Brain microvascular endothelial cell (primary cell): ENCODE data around the gene SLC52A3.

Experiments
- DNase-seq: peaks from one replicate; pipeline ENCODE4 v3.0.0-alpha.2; 2020
- H3K27ac ChIP-seq: fragments of 250-450 bp; sonication (Bioruptor Pico); 2 replicates; pipeline ENCODE4 v1.5.1; 2020; ENCODE audit warnings: mild to moderate bottlenecking, moderate library complexity
- H3K27me3 ChIP-seq: fragments of 250-450 bp; sonication (Bioruptor Pico); replicated peaks from 2 replicates; pipeline ENCODE4 v1.5.1; 2020; ENCODE audit warnings: mild to moderate bottlenecking
- H3K36me3 ChIP-seq: fragments of 250-450 bp; sonication (Bioruptor Pico); replicated peaks from 2 replicates; pipeline ENCODE4 v1.5.1; 2020; ENCODE audit warnings: mild to moderate bottlenecking
- H3K4me3 ChIP-seq: 2 replicates; pipeline ENCODE4 v1.5.1; 2011; ENCODE audit warnings: low read depth, mild to moderate bottlenecking, control low read depth, low read length, moderate library complexity
- in situ Hi-C: cut with HindIII; loops from 2 replicates; pipeline ENCODE4 v1.10.0; 2017; ENCODE audit warnings: low sequenced_read_pairs, low pct_ligation_motif_present
- TF ChIP-seq, protein P1 (sequence below): IDR thresholded peaks from 2 replicates; pipeline ENCODE4 v1.5.1; 2011; ENCODE audit warnings: low read depth, mild to moderate bottlenecking, moderate library complexity, low read length, control low read depth, inconsistent platforms; ENCODE audit errors: missing control alignments

SLC52A3 gene

DNA sequence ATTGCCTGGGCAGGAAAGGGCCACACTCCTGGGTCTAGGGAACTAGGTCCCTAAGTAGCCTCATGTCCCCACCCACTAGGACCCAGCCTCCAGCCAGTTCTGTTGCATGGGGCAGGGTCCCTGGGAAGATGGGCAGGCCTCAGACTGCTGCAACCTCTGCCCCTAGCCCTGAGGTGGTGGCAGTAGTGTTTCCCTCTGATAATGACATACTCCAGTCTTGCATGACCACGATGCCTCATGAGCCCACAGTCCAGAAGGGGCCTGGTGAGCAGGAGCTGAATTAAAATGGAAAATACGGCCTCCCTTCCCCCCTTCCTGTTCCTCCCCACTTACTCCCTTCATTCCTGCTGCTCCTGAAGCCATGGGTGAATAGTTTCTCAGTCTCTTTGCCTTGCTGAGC lies 56.7 kb downstream of the SLC52A3 start:
- Histone ChIP-seq H3K36me3 (no peaks in the 10 kb centered on the region), H3K4me3 (no peak overlapping the region), H3K27ac (no peak overlapping the region), H3K27me3 (peaks cover 11% of the 10 kb centered on the region)
- DNase-seq = no peak
- in situ Hi-C loops = no loop called here
- TF ChIP-seq, protein P1, sequence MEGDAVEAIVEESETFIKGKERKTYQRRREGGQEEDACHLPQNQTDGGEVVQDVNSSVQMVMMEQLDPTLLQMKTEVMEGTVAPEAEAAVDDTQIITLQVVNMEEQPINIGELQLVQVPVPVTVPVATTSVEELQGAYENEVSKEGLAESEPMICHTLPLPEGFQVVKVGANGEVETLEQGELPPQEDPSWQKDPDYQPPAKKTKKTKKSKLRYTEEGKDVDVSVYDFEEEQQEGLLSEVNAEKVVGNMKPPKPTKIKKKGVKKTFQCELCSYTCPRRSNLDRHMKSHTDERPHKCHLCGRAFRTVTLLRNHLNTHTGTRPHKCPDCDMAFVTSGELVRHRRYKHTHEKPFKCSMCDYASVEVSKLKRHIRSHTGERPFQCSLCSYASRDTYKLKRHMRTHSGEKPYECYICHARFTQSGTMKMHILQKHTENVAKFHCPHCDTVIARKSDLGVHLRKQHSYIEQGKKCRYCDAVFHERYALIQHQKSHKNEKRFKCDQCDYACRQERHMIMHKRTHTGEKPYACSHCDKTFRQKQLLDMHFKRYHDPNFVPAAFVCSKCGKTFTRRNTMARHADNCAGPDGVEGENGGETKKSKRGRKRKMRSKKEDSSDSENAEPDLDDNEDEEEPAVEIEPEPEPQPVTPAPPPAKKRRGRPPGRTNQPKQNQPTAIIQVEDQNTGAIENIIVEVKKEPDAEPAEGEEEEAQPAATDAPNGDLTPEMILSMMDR = no peak

GRCh38 chr20:710780-711450 lies 57.4 kb downstream of the SLC52A3 start:
- DNase-seq = no peak
- in situ Hi-C loops = no loop called here
- Histone ChIP-seq H3K27ac (no peak overlapping the region), H3K4me3 (no peak overlapping the region), H3K27me3 (peaks cover 11% of the 10 kb centered on the region), H3K36me3 (no peaks in the 10 kb centered on the region)
- TF ChIP-seq, protein P1 = no peak
